Tibial artery (tissue), 4 donors: ENCODE measurements around the gene UBE2G2.

ENCODE experiments used
- DNase-seq, 2 donors: peaks; one replicate each; pipeline ENCODE4 v3.0.0-alpha.2; 2019
- H3K27ac ChIP-seq, 2 donors: fragments of 200-600 bp; sonication (generic) in 1 of 2; 1 replicate in 1 of 2; 2 replicates in 1 of 2; pipeline ENCODE4 v1.5.1; 2018 to 2019; ENCODE audit warnings: mild to moderate bottlenecking in 1 of 2
- H3K27me3 ChIP-seq, 2 donors: fragments of 200-600 bp; sonication (generic) in 1 of 2; one replicate each; pipeline versions ENCODE4 v1.5.1 to v1.6.0; 2016 to 2019
- H3K36me3 ChIP-seq, 3 donors: fragments of 200-600 bp; sonication (generic) in 2 of 3; one replicate each; pipeline ENCODE4 v1.5.1; 2016 to 2019; ENCODE audit warnings: mild to moderate bottlenecking in 2 of 3
- H3K4me1 ChIP-seq, 4 donors: fragments of 200-600 bp; sonication (generic) in 2 of 4; 1 replicate in 3 of 4; 2 replicates in 1 of 4; pipeline ENCODE4 v1.5.1; 2016 to 2019
- H3K4me3 ChIP-seq, 2 donors: fragments of 200-600 bp; sonication (generic) in 1 of 2; 1 replicate in 1 of 2; 2 replicates in 1 of 2; pipeline ENCODE4 v1.5.1; 2018 to 2019; ENCODE audit warnings: mild to moderate bottlenecking in 2 of 2
- H3K9me3 ChIP-seq, 3 donors: fragments of 200-600 bp; sonication (generic) in 1 of 3; one replicate each; pipeline ENCODE4 v1.5.1; 2016 to 2019
- intact Hi-C: fragments of 100-400 bp; cut with DNase I; formaldehyde crosslinking; loops from one replicate; pipeline ENCODE4 v1.15.0; 2023; ENCODE audit warnings: low total_unique reads
- TF ChIP-seq, protein P1 (sequence below), 2 experiments: fragments of 200-600 bp in 1 of 2; fragments of 450-650 bp in 1 of 2; IDR thresholded peaks; one replicate each; pipeline ENCODE4 v1.5.1; 2017 to 2019; ENCODE audit warnings: antibody characterized with exemption in 2 of 2, mild to moderate bottlenecking in 1 of 2, moderate library complexity in 1 of 2

Gene UBE2G2

DNA sequence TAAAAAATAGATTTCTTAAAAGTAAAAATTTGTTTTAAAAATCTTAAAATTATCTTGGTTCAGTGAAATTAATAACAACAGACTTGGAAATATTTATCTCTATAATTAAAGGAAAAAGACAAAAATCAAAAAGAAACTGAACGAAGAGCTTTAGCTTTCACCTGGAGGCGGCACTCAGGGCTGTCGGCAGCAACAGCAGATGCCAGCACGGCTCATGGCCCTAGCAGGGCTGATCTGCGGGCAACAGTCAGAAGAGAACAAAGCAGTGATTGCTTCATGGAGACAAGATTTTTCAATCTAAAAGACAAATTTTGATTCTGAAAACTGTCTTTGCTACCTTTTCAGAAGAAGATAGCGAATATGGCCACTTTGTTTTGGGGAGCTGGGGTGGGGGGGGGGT, 22.6 kb downstream of the UBE2G2 start:
- no peaks in the 10 kb centered on the region for H3K27me3 ChIP-seq
- intact Hi-C loops = no loop called here
- H3K4me1 ChIP-seq = peaks cover 0 to 5% (median 0%) of the 10 kb centered on the region in 4 donors
- DNase-seq = no peak
- peaks cover 35 to 39% (median 37%) of the 10 kb centered on the region in 3 donors for H3K36me3 ChIP-seq
- no peaks in the 10 kb centered on the region for H3K9me3 ChIP-seq
- H3K27ac ChIP-seq = no peak overlapping the region
- H3K4me3 ChIP-seq = no peak overlapping the region
- TF ChIP-seq, protein P1, sequence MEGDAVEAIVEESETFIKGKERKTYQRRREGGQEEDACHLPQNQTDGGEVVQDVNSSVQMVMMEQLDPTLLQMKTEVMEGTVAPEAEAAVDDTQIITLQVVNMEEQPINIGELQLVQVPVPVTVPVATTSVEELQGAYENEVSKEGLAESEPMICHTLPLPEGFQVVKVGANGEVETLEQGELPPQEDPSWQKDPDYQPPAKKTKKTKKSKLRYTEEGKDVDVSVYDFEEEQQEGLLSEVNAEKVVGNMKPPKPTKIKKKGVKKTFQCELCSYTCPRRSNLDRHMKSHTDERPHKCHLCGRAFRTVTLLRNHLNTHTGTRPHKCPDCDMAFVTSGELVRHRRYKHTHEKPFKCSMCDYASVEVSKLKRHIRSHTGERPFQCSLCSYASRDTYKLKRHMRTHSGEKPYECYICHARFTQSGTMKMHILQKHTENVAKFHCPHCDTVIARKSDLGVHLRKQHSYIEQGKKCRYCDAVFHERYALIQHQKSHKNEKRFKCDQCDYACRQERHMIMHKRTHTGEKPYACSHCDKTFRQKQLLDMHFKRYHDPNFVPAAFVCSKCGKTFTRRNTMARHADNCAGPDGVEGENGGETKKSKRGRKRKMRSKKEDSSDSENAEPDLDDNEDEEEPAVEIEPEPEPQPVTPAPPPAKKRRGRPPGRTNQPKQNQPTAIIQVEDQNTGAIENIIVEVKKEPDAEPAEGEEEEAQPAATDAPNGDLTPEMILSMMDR (IDR thresholded peaks at IDR 0.05) = no peak

DNA sequence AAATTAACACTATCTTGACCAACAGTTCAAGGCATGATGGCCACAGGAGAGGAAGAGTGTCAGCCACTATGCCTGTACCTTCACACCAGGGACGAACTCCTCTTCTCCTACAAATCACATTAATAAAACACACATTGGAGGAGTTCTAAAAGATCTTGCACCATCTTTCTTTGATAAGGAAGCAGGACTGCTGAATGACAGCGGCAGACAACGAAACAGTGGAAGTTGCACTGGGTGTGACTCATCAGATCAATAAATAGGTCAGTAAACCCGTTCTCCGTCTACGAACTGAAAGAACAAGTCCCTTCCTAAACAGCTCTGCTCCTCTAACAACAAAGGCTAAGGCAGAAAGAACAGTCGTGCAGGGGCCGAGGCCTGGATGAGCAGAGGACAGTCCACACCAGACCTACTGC, 23.1 kb downstream of the UBE2G2 start:
- no peak for DNase-seq
- intact Hi-C loops = no loop called here
- Histone ChIP-seq H3K27ac (no peak overlapping the region), H3K4me1 (peaks cover 0 to 5% (median 0%) of the 10 kb centered on the region in 4 donors), H3K36me3 (peaks cover 37 to 41% (median 40%) of the 10 kb centered on the region in 3 donors), H3K4me3 (no peak overlapping the region), H3K9me3 (no peaks in the 10 kb centered on the region), H3K27me3 (no peaks in the 10 kb centered on the region)
- TF ChIP-seq, protein P1 (IDR thresholded peaks at IDR 0.05) = no peak

DNA sequence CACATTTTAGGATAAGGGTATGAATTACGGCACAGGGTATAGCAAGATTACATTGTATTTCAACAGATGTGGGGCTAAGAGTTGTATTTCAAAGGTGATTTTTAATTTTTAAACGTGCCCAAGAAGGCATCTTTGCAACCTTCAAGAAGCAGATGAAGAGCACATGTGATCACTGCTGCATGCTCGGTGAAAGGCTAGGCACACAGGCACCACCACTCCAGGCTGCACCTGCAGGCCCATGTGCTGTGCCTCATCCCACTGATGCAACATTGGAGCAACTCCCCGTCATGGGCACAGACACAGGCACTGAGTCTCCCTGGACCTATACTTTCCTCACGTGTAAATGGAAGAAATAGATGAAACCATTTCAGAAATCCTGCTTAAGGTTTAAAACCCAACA, 23.5 kb downstream of the UBE2G2 start:
- no peak for DNase-seq
- Histone ChIP-seq H3K9me3 (no peaks in the 10 kb centered on the region), H3K27ac (no peak overlapping the region), H3K4me1 (peaks cover 0 to 5% (median 0%) of the 10 kb centered on the region in 4 donors), H3K36me3 (peaks cover 38 to 45% (median 44%) of the 10 kb centered on the region in 3 donors), H3K4me3 (no peak overlapping the region), H3K27me3 (no peaks in the 10 kb centered on the region)
- TF ChIP-seq, protein P1 (IDR thresholded peaks at IDR 0.05) = no peak
- intact Hi-C loops = no loop called here

DNA sequence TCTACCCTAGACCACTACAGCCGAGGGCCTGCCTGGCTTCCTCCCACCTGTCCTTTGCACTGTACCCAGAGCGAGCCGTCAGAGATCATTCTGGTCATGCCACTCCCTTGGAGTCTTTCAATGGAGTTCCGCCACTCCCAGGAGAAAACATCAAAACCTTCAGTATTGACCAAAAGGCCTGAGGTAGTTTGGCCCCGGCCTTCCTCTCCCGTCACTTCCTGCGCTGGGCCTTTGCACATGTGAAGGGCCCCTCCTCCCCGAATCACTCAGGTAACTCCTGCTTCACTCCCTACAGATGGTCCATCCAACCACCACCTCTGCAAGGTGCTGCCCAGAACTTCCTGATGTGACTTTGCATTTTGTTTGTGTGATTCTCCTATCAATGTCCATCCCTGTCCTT, 26.6 kb downstream of the UBE2G2 start:
- intact Hi-C loops = no loop called here
- TF ChIP-seq, protein P1 (IDR thresholded peaks at IDR 0.05) = no peak
- Histone ChIP-seq H3K27me3 (no peaks in the 10 kb centered on the region), H3K4me3 (no peak overlapping the region), H3K4me1 (peaks cover 0 to 5% (median 0%) of the 10 kb centered on the region in 4 donors), H3K27ac (no peak overlapping the region), H3K9me3 (no peaks in the 10 kb centered on the region), H3K36me3 (peaks cover 65 to 73% (median 67%) of the 10 kb centered on the region in 3 donors)
- no peak for DNase-seq

DNA sequence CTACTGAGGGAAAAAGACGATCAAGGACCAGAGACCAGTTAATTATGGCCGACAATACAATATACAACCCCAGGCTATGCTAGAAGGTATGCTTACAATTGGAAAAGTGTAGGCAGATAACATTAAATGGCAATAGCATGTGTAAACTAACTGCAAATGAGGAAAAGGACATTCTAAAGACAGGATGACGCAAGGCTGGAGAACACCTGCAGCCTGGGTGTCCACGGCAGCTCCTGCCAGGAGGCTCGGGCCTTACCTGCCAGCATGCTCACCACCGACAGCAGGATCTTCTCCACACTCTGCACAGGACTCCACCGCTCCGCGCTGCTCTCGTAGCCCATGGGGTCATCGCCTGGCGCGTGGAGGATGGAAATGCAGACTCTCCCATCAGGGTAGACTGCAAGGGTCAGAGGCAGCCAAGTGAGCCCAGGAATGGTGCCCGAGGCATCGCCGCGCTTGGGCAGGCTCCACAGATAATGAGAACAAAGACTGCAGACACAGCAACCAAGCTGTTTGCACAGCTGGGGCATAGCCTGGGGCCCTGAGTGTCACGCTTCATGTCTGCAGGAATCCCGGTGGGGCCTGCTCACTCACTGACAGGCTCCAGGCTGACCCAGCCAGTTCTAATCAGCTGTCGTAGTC, 28.2 kb downstream of the UBE2G2 start:
- TF ChIP-seq, protein P1 (IDR thresholded peaks at IDR 0.05) = no peak
- H3K27me3 ChIP-seq = no peaks in the 10 kb centered on the region
- no peak for DNase-seq
- no peaks in the 10 kb centered on the region for H3K4me1 ChIP-seq
- H3K27ac ChIP-seq = no peak overlapping the region
- H3K36me3 ChIP-seq = peaks cover 70 to 83% (median 80%) of the 10 kb centered on the region in 3 donors
- H3K9me3 ChIP-seq = no peaks in the 10 kb centered on the region
- intact Hi-C loops = no loop called here
- H3K4me3 ChIP-seq = no peak overlapping the region
